GM10266 (cell line): Measurements from ENCODE around the gene SEL1L2.

Experiments used
- DNase-seq: peaks from one replicate; pipeline ENCODE4 v3.0.0; 2012; ENCODE audit errors: extremely low spot score
- CTCF ChIP-seq: IDR thresholded peaks from 2 replicates; pipeline ENCODE4 v1.5.1; 2012; ENCODE audit warnings: mild to moderate bottlenecking, low read depth; ENCODE audit not compliant: control insufficient read depth, insufficient read depth; ENCODE audit errors: missing control alignments

The SEL1L2 gene

DNA sequence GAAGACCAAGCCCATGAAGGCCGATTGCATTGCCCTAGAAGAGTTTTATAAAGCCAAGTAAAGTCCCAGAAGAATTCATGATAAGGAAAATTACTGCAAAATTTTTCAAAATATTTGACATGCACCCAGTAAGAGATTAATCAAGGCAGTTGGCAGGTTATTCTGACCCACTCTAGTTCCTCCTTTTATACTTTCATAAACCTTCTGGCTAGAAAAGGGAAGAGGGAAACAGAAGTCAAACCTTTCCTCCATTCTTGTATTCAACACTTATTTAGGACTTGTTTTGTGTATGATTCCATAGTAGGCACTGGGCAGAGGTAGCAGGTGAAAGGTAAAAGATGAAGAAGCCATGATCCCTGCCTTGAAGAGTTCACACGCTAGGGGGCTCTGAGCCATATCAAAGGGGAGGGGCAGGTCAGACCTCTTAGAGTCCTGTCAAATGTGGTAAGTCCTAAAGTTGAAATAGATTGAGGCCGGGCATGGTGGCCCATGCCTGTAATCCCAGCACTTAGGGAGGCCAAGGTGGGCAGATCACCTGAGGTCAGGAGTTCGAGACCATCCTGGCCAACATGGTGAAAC is 120.2 kb downstream of the SEL1L2 start:
- no peak for TF ChIP-seq CTCF
- DNase-seq: no peak

DNA sequence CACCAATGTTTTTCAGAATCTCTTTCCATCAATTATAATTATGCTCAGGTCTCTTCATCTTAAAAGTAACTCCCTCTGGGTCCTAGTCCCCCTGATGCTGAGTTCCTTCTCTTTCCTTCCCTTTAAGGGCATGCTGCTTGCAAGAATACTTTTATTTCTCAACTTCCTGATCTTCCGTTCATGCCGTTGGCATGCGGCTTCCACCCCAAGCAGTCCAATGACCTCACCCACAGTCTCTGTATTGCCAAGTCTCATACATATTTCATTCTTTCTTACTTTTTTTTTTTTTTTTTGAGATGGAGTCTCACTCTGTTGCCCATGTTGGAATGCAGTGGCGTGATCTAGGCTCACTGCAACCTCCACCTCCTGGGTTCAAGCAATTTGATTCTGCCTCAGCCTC is 122.1 kb downstream of the SEL1L2 start:
- no peak for DNase-seq
- no peak for TF ChIP-seq CTCF

- no peak for DNase-seq
Measured at GRCh38 chr20:13865791-13866351, 124.5 kb downstream of the SEL1L2 start.

DNA sequence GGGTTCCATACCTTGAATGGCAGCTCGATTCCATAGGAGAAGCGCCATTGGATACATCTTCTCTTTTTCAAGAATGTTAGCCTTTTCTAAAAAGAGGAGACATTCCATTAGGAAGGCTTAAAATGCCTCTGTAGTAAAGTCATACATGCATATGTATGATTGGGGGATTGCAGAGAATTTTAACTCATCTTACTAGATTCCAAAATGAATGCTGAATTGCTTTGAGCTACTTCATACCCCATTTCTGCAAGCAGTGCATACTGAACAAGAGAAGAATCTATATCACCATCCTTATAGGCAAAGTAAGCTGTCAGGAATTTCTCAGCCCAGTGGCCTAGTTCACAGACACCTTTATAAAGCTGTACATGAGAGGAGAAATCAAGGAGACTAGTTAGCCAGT is 125.3 kb downstream of the SEL1L2 start:
- no peak for DNase-seq
- no peak for TF ChIP-seq CTCF

More at GRCh38 chr20:13865791-13866351, 124.5 kb downstream of the SEL1L2 start:
- TF ChIP-seq CTCF: no peak

- no peak for DNase-seq
Measured at GRCh38 chr20:13863244-13863643, 127.2 kb downstream of the SEL1L2 start.

DNA sequence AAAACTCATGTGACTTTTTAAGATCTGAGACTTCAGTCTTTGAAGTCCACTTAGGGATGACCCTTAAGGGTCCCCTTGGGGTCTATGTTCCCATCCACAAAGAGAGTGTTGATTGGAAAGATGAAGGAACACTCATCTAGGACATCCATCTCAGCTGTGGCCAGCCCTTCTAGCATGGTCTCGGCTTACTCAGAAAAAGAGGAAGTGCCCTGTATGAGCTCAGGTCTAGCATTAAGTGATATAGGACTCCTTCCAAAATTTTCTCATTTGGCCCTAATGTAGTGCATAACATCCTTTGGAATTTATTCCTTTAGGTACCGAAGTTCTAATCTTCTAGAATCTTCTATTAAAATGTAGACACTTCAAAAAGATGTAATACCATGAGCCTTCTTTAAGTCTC is 128.2 kb downstream of the SEL1L2 start:
- DNase-seq: no peak
- no peak for TF ChIP-seq CTCF

More at GRCh38 chr20:13863244-13863643, 127.2 kb downstream of the SEL1L2 start:
- no peak for TF ChIP-seq CTCF

- no peak for DNase-seq
- no peak for TF ChIP-seq CTCF
Measured at GRCh38 chr20:13858871-13859270, 131.5 kb downstream of the SEL1L2 start.
